H9 (cell line): ENCODE measurements around the gene KCNJ16. TPM values are rescaled to one million over a fixed set of nuclear protein-coding genes. Genes with fewer than 3 reads are reported as not detected.

Source experiments
- DNase-seq: peaks from one replicate; pipeline ENCODE4 v3.0.0-alpha.2; 2017
- H2AFZ ChIP-seq: one replicate; pipeline ENCODE4 v1.6.1; 2013; ENCODE audit warnings: mild to moderate bottlenecking, low read length, control low read depth, moderate library complexity
- H2AK5ac ChIP-seq: 2 replicates; pipeline ENCODE4 v1.6.1; 2013; ENCODE audit warnings: low read length, control low read depth, mixed read lengths; ENCODE audit not compliant: insufficient read length
- H2BK120ac ChIP-seq: one replicate; pipeline ENCODE4 v1.6.1; 2013; ENCODE audit warnings: low read depth, mild to moderate bottlenecking, low read length, control low read depth, inconsistent platforms; ENCODE audit not compliant: poor library complexity, severe bottlenecking
- H2BK12ac ChIP-seq: 2 replicates; pipeline ENCODE4 v1.6.1; 2013; ENCODE audit warnings: low read length, control low read depth, mixed read lengths, low read depth; ENCODE audit not compliant: insufficient read length
- H2BK15ac ChIP-seq: 2 replicates; pipeline ENCODE4 v1.6.1; 2013; ENCODE audit warnings: low read depth, low read length, control low read depth
- H2BK20ac ChIP-seq: one replicate; pipeline ENCODE4 v1.6.1; 2013; ENCODE audit warnings: low read depth, mild to moderate bottlenecking, low read length, control low read depth, inconsistent platforms; ENCODE audit not compliant: poor library complexity, severe bottlenecking
- H2BK5ac ChIP-seq: 2 replicates; pipeline ENCODE4 v1.6.1; 2013; ENCODE audit warnings: low read length, control low read depth, mixed read lengths; ENCODE audit not compliant: insufficient read length
- H3K14ac ChIP-seq: 2 replicates; pipeline ENCODE4 v1.6.1; 2013; ENCODE audit warnings: low read length, control low read depth; ENCODE audit not compliant: insufficient read depth
- H3K18ac ChIP-seq: 2 replicates; pipeline ENCODE4 v1.6.1; 2013; ENCODE audit warnings: low read depth, mild to moderate bottlenecking, mixed read lengths, low read length, control low read depth; ENCODE audit not compliant: insufficient read length
- H3K23ac ChIP-seq: 2 replicates; pipeline ENCODE4 v1.6.1; 2013; ENCODE audit warnings: low read length, control low read depth, mixed read lengths, low read depth; ENCODE audit not compliant: insufficient read length
- H3K23me2 ChIP-seq: 2 replicates; pipeline ENCODE4 v1.6.1; 2013; ENCODE audit warnings: low read depth, mild to moderate bottlenecking, mixed read lengths, low read length, control low read depth; ENCODE audit not compliant: insufficient read length, poor library complexity, severe bottlenecking
- H3K27ac ChIP-seq: 2 replicates; pipeline ENCODE4 v1.5.1; 2013; ENCODE audit warnings: low read length, control low read depth, mixed read lengths, low read depth; ENCODE audit not compliant: insufficient read length
- H3K27me3 ChIP-seq: 2 replicates; pipeline ENCODE4 v1.6.1; 2013; ENCODE audit warnings: low read length, control low read depth, inconsistent platforms; ENCODE audit not compliant: insufficient read depth
- H3K4ac ChIP-seq: 2 replicates; pipeline ENCODE4 v1.6.1; 2013; ENCODE audit warnings: low read depth, mild to moderate bottlenecking, control low read depth, inconsistent platforms, low read length, moderate library complexity
- H3K4me1 ChIP-seq: 2 replicates; pipeline ENCODE4 v1.6.1; 2013; ENCODE audit warnings: low read length, control low read depth, inconsistent platforms; ENCODE audit not compliant: insufficient read depth
- H3K4me2 ChIP-seq: 2 replicates; pipeline ENCODE4 v1.6.1; 2013; ENCODE audit warnings: low read length, control low read depth, mixed read lengths; ENCODE audit not compliant: insufficient read length, insufficient read depth
- H3K56ac ChIP-seq: 2 replicates; pipeline ENCODE4 v1.6.1; 2013; ENCODE audit warnings: low read depth, mild to moderate bottlenecking, mixed read lengths, low read length, control low read depth; ENCODE audit not compliant: insufficient read length
- H3K79me1 ChIP-seq: 2 replicates; pipeline ENCODE4 v1.6.1; 2013; ENCODE audit warnings: low read depth, mild to moderate bottlenecking, moderate library complexity, low read length, control low read depth, inconsistent platforms; ENCODE audit not compliant: insufficient read depth, poor library complexity, severe bottlenecking
- H3K79me2 ChIP-seq: 2 replicates; pipeline ENCODE4 v1.6.1; 2013; ENCODE audit warnings: low read length, control low read depth, inconsistent platforms; ENCODE audit not compliant: insufficient read depth
- H3K9ac ChIP-seq: 2 replicates; pipeline ENCODE4 v1.6.1; 2013; ENCODE audit warnings: low read length, control low read depth, mixed read lengths; ENCODE audit not compliant: insufficient read length; ENCODE audit errors: extremely low read depth
- H3K9me3 ChIP-seq: one replicate; pipeline ENCODE4 v1.6.1; 2013; ENCODE audit warnings: low read depth, low read length, inconsistent platforms; ENCODE audit not compliant: control insufficient read depth
- H3T11ph ChIP-seq: one replicate; pipeline ENCODE4 v1.6.1; 2013; ENCODE audit warnings: mild to moderate bottlenecking, low read length, control low read depth, inconsistent platforms
- H4K20me1 ChIP-seq: one replicate; pipeline ENCODE4 v1.6.1; 2013; ENCODE audit not compliant: control insufficient read depth, insufficient read length, insufficient read depth
- H4K5ac ChIP-seq: 2 replicates; pipeline ENCODE4 v1.6.1; 2013; ENCODE audit warnings: low read depth, mild to moderate bottlenecking, mixed read lengths, low read length, control low read depth; ENCODE audit not compliant: insufficient read length
- H4K8ac ChIP-seq: replicated peaks from 2 replicates; pipeline ENCODE4 v1.6.1; 2013; ENCODE audit warnings: low read length, control low read depth, mixed read lengths, low read depth; ENCODE audit not compliant: insufficient read length
- H4K91ac ChIP-seq: 2 replicates; pipeline ENCODE4 v1.6.1; 2013; ENCODE audit warnings: low read depth, mild to moderate bottlenecking, moderate library complexity, mixed read lengths, low read length, control low read depth; ENCODE audit not compliant: insufficient read length
- H3K27ac Mint-ChIP-seq, 3 experiments: 2 replicates in 2 of 3; 3 replicates in 1 of 3; pipeline ENCODE4 v1.8.0; 2020 to 2021; ENCODE audit warnings: mixed read lengths in 3 of 3, mild to moderate bottlenecking in 1 of 3, moderate library complexity in 1 of 3
- H3K27me3 Mint-ChIP-seq: 2 replicates; pipeline ENCODE4 v1.8.0; 2021; ENCODE audit warnings: low read depth, mild to moderate bottlenecking, moderate library complexity, mixed read lengths
- H3K36me3 Mint-ChIP-seq, 3 experiments: 2 replicates in 2 of 3; 3 replicates in 1 of 3; pipeline ENCODE4 v1.8.0; 2020 to 2021; ENCODE audit warnings: low read depth in 3 of 3, mixed read lengths in 3 of 3; ENCODE audit not compliant: insufficient read depth in 1 of 3
- H3K4me1 Mint-ChIP-seq, 2 experiments: 2 replicates each; pipeline ENCODE4 v1.8.0; 2020; ENCODE audit warnings: mixed read lengths in 2 of 2
- H3K4me3 Mint-ChIP-seq, 2 experiments: 2 replicates in 1 of 2; 3 replicates in 1 of 2; pipeline ENCODE4 v1.8.0; 2020 to 2021; ENCODE audit warnings: mild to moderate bottlenecking in 2 of 2, mixed read lengths in 2 of 2, moderate library complexity in 1 of 2
- H3K9me3 Mint-ChIP-seq, 2 experiments: 2 replicates in 1 of 2; 3 replicates in 1 of 2; pipeline ENCODE4 v1.8.0; 2020; ENCODE audit warnings: mild to moderate bottlenecking in 2 of 2, mixed read lengths in 2 of 2, moderate library complexity in 1 of 2
- CTCF ChIP-seq: fragments of 200-600 bp; sonication (generic); conservative IDR thresholded peaks from 3 replicates; pipeline ENCODE4 v1.8.0; 2021; ENCODE audit warnings: antibody characterized with exemption, mild to moderate bottlenecking
- WGBS: extraction: QIAGEN DNeasy Blood & Tissue Kit; methylation state at CpG from one replicate; pipeline ENCODE4 v1.1.7; 2013; ENCODE audit warnings: missing lambda C conversion rate, low lambda C conversion rate, mixed read lengths; ENCODE audit not compliant: insufficient read length; ENCODE audit errors: extremely low coverage; 5-methylcytosine and 5-hydroxymethylcytosine counted together
- total RNA-seq: library from RNA; stranded (reverse); gene quantifications from 2 replicates; pipeline ENCODE4 v1.2.1, GENCODE V29; 2021

The KCNJ16 gene
- total RNA-seq, 1 experiment from 2014 or later, result not detected

GRCh38 chr17:70109497-70109896 is 34.5 kb downstream of the KCNJ16 start:
- H4K5ac ChIP-seq, result no peak overlapping the region
- no peaks in the 10 kb centered on the region for H3K4me1 ChIP-seq
- no peak overlapping the region for H2BK120ac ChIP-seq
- H3K79me1 ChIP-seq, result no peaks in the 10 kb centered on the region
- no peak for DNase-seq
- no peaks in the 10 kb centered on the region for H3K9me3 ChIP-seq
- WGBS, result no CpG with 5 or more reads among the region's 3 CpGs
- no peak overlapping the region for H2BK12ac ChIP-seq
- no peak overlapping the region for H2BK5ac ChIP-seq
- no peak overlapping the region for H3K4ac ChIP-seq
- Mint-ChIP-seq H3K9me3 (no peaks in the 10 kb centered on the region), H3K4me3 (no peak overlapping the region), H3K27me3 (no peaks in the 10 kb centered on the region; the same call in 1 of the 2 replicates), H3K36me3 (no peaks in the 10 kb centered on the region), H3K27ac (no peak overlapping the region; a peak in 2 of 7 replicates), H3K4me1 (peaks cover 4 to 7% of the 10 kb centered on the region in 2 experiments; a peak in 2 of 4 replicates)
- H3T11ph ChIP-seq, result no peak overlapping the region
- H3K79me2 ChIP-seq, result no peaks in the 10 kb centered on the region
- no peaks in the 10 kb centered on the region for H3K27me3 ChIP-seq
- no peak overlapping the region for H3K23ac ChIP-seq
- H2AK5ac ChIP-seq, result no peak overlapping the region
- H2BK20ac ChIP-seq, result no peak overlapping the region
- H2AFZ ChIP-seq, result no peak overlapping the region
- no peak overlapping the region for H3K9ac ChIP-seq
- no peak overlapping the region for H4K91ac ChIP-seq
- H3K4me2 ChIP-seq, result no peak overlapping the region
- no peak for TF ChIP-seq CTCF
- no peak overlapping the region for H2BK15ac ChIP-seq
- H3K23me2 ChIP-seq, result no peaks in the 10 kb centered on the region
- H4K8ac ChIP-seq, result no peak overlapping the region
- H3K18ac ChIP-seq, result no peak overlapping the region
- no peak overlapping the region for H3K56ac ChIP-seq
- H3K27ac ChIP-seq, result no peak overlapping the region
- no peak overlapping the region for H3K14ac ChIP-seq
- H4K20me1 ChIP-seq, result no peaks in the 10 kb centered on the region
